GM12875 (cell line): ENCODE data around the gene DAAM1.

Source experiments
- H3K4me3 ChIP-seq: one replicate; pipeline ENCODE4 v1.5.1; 2011; ENCODE audit warnings: low read depth, low read length, control low read depth
- CTCF ChIP-seq: IDR thresholded peaks from 2 replicates; pipeline ENCODE4 v1.5.1; 2011; ENCODE audit warnings: low read depth, mild to moderate bottlenecking, control low read depth, inconsistent platforms, low read length, moderate library complexity, borderline replicate concordance; ENCODE audit not compliant: insufficient read depth

Gene DAAM1

GRCh38 chr14:59344691-59345455 is 156.4 kb downstream of the DAAM1 start:
- no peak overlapping the region for H3K4me3 ChIP-seq
- TF ChIP-seq CTCF = no peak

- no peak for TF ChIP-seq CTCF
- H3K4me3 ChIP-seq = no peak overlapping the region
Observed at GRCh38 chr14:59346329-59346728, 157.9 kb downstream of the DAAM1 start.

- no peak for TF ChIP-seq CTCF
- H3K4me3 ChIP-seq = no peak overlapping the region
Observed at GRCh38 chr14:59346796-59347510, 158.5 kb downstream of the DAAM1 start.

GRCh38 chr14:59347511-59347900 is 159.0 kb downstream of the DAAM1 start:
- no peak for TF ChIP-seq CTCF

GRCh38 chr14:59347915-59348314 is 159.4 kb downstream of the DAAM1 start:
- no peak for TF ChIP-seq CTCF
- no peak overlapping the region for H3K4me3 ChIP-seq

More at GRCh38 chr14:59347511-59347900, 159.0 kb downstream of the DAAM1 start:
- H3K4me3 ChIP-seq = no peak overlapping the region

- no peak for TF ChIP-seq CTCF
- H3K4me3 ChIP-seq = no peak overlapping the region
Observed at GRCh38 chr14:59349258-59349701, 160.8 kb downstream of the DAAM1 start.
